Activated naive CD8-positive, alpha-beta T cell treated with anti-CD3 and anti-CD28 coated beads, Interleukin-2, amount 50 U/mL, for 24 hours (primary cell): Measurements from ENCODE around the gene SDHD.

ENCODE experiments used
- ATAC-seq: fragments of 150-1000 bp; cut with Tn5 transposase; one replicate; pipeline ENCODE4 v1.10.0; 2021
- DNase-seq: peaks from one replicate; pipeline ENCODE4 v3.0.0; 2021
- H3K27ac Mint-ChIP-seq: one replicate; pipeline ENCODE4 v1.8.0; 2021; ENCODE audit warnings: mild to moderate bottlenecking, mixed read lengths
- H3K27me3 Mint-ChIP-seq: one replicate; pipeline ENCODE4 v1.8.0; 2021; ENCODE audit warnings: mixed read lengths
- H3K36me3 Mint-ChIP-seq: one replicate; pipeline ENCODE4 v1.8.0; 2021; ENCODE audit warnings: low read depth, mixed read lengths
- H3K4me1 Mint-ChIP-seq: one replicate; pipeline ENCODE4 v1.8.0; 2021; ENCODE audit warnings: mixed read lengths
- H3K4me3 Mint-ChIP-seq: one replicate; pipeline ENCODE4 v1.8.0; 2021; ENCODE audit warnings: mild to moderate bottlenecking, moderate library complexity, mixed read lengths
- H3K9me3 Mint-ChIP-seq: one replicate; pipeline ENCODE4 v1.8.0; 2021; ENCODE audit warnings: mixed read lengths

SDHD gene

GRCh38 chr11:112123129-112123528, 36.5 kb downstream of the SDHD start:
- peaks cover 18% of the 10 kb centered on the region for H3K4me1 Mint-ChIP-seq
- H3K4me3 Mint-ChIP-seq: no peak overlapping the region
- DNase-seq (no peak), ATAC-seq (no peak)
- no peaks in the 10 kb centered on the region for H3K36me3 Mint-ChIP-seq
- H3K27me3 Mint-ChIP-seq: no peaks in the 10 kb centered on the region
- no peak overlapping the region for H3K27ac Mint-ChIP-seq
- H3K9me3 Mint-ChIP-seq: no peaks in the 10 kb centered on the region

DNA sequence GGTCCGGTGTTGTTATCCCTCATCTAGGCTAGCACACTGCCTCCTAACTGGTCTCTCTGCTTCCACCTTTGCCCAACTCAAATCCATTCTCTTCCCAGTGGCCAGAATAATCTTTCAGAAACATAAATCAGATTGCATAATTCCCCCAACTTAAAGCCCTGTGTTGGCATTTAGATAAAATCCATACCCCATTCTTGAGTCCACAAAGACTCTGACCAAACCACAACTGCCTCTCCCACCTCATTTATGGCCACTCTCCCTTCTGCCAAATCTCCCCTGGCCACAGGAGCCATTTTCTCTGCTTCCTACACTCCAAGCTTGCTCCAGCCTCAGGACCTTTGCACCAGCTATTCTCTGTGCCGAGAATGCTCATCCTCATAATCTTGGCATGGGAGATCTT, 40.4 kb downstream of the SDHD start:
- ATAC-seq: no peak
- no peak for DNase-seq
- no peak overlapping the region for H3K27ac Mint-ChIP-seq
- H3K27me3 Mint-ChIP-seq: no peaks in the 10 kb centered on the region
- H3K4me1 Mint-ChIP-seq: peaks cover 3% of the 10 kb centered on the region
- no peaks in the 10 kb centered on the region for H3K36me3 Mint-ChIP-seq
- no peak overlapping the region for H3K4me3 Mint-ChIP-seq
- no peaks in the 10 kb centered on the region for H3K9me3 Mint-ChIP-seq

DNA sequence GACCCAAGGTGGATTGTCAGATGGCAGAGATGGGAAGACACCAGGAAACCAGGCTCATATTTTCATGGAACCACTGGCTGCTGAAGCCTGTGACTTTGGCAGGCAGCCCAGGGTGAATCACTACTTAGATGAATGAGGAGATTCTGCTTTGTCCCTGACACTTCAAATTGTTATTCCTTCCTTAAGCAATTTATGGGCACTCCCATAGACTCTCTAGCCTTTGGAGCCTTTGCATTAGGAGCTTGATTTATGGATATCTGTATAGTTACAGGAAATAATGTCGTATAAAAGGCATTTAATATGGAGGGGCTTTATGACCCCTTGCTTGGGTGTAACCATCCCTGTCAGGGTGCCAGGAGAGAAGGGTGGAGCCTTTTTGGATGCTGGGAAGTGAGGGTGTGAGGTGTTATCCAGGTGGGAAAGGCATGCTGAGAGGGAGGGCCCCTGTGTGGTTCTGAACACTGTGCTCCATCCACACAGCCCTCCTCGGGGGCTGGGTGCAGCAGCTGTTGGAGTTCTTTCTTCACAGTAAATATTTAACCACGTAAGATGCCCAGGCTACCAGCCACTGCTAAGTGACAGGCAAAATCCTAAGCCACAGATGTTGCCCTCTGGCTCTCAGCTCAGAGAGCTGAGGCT, 41.9 kb downstream of the SDHD start:
- Mint-ChIP-seq H3K4me3 (no peak overlapping the region), H3K4me1 (peaks cover 2% of the 10 kb centered on the region), H3K27me3 (no peaks in the 10 kb centered on the region), H3K9me3 (no peaks in the 10 kb centered on the region), H3K36me3 (no peaks in the 10 kb centered on the region), H3K27ac (no peak overlapping the region)
- no peak for DNase-seq
- no peak for ATAC-seq

GRCh38 chr11:112129656-112130055, 43.0 kb downstream of the SDHD start:
- H3K9me3 Mint-ChIP-seq: no peaks in the 10 kb centered on the region
- no peaks in the 10 kb centered on the region for H3K27me3 Mint-ChIP-seq
- ATAC-seq (no peak), DNase-seq (no peak)
- no peak overlapping the region for H3K4me3 Mint-ChIP-seq
- peaks cover 1% of the 10 kb centered on the region for H3K36me3 Mint-ChIP-seq
- H3K4me1 Mint-ChIP-seq: peaks cover 2% of the 10 kb centered on the region
- H3K27ac Mint-ChIP-seq: no peak overlapping the region

DNA sequence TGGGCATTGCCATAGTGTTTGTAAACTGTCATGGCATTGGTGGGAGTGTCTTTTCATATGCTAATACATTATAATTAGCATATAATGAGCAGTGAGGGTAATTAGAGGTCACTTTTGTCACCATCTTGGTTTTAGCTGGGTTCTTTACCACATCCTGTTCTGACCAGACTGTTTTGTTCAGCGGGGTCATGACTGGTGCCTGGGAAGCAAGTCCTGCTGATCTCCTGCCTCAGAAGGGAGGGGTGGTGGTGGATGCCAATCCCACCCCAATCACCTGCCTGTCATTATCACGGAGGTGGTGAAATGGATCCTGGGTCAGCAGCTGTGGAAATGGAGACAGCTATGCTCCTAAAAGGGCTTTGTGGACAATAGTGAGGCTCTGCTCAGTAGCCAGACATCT, 46.1 kb downstream of the SDHD start:
- peaks cover 2% of the 10 kb centered on the region for H3K4me1 Mint-ChIP-seq
- H3K4me3 Mint-ChIP-seq: no peak overlapping the region
- no peaks in the 10 kb centered on the region for H3K9me3 Mint-ChIP-seq
- H3K27me3 Mint-ChIP-seq: no peaks in the 10 kb centered on the region
- no peak overlapping the region for H3K27ac Mint-ChIP-seq
- DNase-seq (no peak), ATAC-seq (no peak)
- H3K36me3 Mint-ChIP-seq: peaks cover 1% of the 10 kb centered on the region

DNA sequence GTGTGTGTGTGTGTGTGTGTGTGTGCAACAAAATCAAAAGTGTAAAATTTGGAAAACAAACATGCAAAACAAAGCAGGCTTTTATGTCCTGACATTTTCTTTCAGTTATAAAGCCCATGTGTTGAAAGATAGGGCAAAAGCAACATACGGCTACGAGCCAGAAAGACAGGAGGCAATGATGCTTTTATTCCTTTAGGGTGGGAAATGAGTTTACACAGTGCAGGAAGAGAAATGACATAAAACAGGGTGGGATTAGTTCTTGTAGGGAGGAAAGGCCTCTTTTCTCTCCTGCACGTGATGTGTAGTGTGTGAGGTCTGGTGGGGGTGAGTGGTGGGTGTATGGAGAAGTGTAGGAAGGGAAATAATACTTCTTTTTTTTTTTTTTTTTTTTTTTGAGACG, 47.8 kb downstream of the SDHD start:
- ATAC-seq (no peak), DNase-seq (no peak)
- H3K4me1 Mint-ChIP-seq: peaks cover 2% of the 10 kb centered on the region
- no peak overlapping the region for H3K4me3 Mint-ChIP-seq
- peaks cover 1% of the 10 kb centered on the region for H3K36me3 Mint-ChIP-seq
- no peaks in the 10 kb centered on the region for H3K9me3 Mint-ChIP-seq
- no peaks in the 10 kb centered on the region for H3K27me3 Mint-ChIP-seq
- no peak overlapping the region for H3K27ac Mint-ChIP-seq

DNA sequence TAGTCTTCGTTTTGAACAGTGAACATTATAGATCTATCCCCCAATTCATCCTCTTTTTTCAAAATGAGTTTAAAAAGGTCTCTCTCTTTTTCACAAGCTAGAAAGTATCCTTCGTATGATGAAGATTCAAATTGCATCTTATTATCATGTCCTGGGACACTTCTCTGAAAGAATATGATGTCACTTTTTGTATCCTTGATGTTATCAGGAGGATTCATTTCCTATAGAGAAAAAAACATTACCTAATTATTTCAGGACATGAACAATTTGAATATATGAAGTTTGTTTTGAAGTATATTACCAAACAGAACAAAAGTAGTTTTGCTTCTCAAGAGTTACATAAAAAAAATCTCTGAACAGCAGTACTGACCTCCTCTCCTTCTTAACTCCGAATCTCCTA, 56.9 kb downstream of the SDHD start:
- Mint-ChIP-seq H3K27me3 (no peaks in the 10 kb centered on the region), H3K4me3 (no peak overlapping the region), H3K9me3 (peaks cover 12% of the 10 kb centered on the region), H3K4me1 (no peaks in the 10 kb centered on the region), H3K27ac (no peak overlapping the region), H3K36me3 (peaks cover 6% of the 10 kb centered on the region)
- no peak for ATAC-seq
- DNase-seq: no peak
